GM19468 (cell line): ENCODE measurements around the gene TFEC.

ENCODE experiments used
- ATAC-seq: cut with Tn5 transposase; IDR thresholded peaks from one replicate; pipeline ENCODE4 v1.9.1; 2021; ENCODE audit warnings: mild to moderate bottlenecking, moderate library complexity, moderate number of reproducible peaks; ENCODE audit not compliant: unreplicated experiment; ENCODE audit errors: extremely low read depth

TFEC gene

DNA sequence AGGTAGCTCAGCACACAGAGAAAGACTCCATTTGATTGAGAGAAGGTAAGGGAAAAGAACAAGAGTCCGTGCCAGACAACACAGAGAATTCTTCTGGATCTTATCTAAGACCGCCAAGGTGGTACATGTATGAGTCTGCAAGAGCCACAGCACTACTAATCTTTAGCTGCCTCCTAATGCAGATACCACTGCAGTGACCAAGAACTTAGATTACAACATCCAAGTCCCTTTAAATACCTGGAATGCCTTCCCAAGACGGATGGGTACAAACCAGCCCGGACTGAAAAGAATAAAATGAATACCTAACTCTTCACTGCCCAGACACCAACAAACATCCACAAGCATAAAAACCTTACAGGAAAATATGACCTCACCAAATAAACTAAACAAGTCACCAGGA lies 33.3 kb downstream of the TFEC start:
- ATAC-seq: no peak

DNA sequence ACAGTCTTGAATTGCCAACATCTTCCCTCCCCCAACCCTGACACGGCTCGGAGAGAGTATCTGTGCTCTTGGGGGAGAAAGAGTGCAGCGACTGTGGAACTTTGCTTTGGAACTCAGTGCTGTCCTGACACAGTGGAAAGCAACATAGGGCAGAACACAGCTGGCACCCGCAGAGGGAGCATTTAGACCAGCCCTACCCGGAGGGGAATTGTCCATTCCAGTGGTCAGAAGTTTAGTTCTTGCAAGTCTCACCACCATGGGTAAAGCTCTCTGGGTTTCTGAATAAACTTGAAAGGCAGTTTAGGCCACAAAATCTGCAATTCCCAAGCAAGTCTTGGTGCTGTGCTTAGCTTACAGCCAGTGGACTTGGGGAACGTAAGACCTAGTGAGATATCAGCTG lies 34.9 kb downstream of the TFEC start:
- no peak for ATAC-seq

DNA sequence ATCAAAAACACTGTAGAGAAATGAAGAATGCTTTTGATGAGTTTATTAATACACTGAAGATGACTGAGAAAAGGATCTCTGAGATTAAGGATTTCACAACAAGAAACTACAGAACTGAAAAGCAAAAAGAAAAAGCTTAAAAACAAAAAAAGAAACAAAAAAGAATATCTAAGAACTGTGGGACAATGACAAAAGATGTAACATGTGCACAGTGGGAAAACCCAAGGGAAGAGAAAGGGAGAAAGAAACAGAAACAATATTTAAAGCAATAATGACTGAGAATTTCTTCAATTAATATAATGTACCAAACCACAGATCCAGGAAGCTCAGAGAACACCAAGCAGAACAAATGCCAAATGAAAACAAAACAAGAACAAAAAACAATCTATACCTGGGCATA lies 42.2 kb downstream of the TFEC start:
- no peak for ATAC-seq

DNA sequence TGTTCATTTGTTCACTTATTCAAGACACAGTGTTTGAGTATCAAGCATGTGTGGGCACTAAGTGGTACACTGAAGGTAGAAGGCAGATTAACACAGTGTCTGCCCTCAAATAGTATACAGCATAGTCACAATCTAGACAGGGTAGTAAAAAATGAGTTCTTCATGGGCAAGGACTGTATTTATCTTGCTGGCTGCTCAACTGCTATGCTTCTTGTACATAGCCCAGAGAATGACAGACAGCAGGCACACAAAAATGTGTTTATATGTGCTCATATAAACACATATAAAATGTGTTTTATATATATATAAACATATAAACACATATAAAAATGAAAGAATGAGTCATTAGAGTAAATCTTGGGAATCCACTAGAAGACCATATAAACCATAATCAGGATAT lies 43.1 kb downstream of the TFEC start:
- ATAC-seq: no peak

DNA sequence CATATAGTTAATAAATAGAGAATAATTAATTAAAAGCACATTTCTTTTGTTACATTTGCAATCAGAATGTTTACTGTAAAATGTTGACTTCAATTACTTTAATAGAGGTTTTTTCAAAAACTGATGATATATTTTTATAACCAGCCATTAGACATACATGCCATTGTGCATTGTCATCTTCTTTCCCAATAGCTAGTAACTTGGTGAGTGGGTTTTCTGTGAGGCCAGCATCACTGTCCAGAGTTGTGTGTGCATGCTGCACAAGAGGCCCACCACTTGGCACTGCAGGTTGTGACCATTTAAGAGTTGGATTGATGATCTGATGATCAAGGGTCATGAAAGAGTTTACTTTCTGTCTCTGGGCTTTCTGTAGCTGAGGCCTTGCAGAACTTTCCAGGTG lies 46.5 kb downstream of the TFEC start:
- no peak for ATAC-seq

DNA sequence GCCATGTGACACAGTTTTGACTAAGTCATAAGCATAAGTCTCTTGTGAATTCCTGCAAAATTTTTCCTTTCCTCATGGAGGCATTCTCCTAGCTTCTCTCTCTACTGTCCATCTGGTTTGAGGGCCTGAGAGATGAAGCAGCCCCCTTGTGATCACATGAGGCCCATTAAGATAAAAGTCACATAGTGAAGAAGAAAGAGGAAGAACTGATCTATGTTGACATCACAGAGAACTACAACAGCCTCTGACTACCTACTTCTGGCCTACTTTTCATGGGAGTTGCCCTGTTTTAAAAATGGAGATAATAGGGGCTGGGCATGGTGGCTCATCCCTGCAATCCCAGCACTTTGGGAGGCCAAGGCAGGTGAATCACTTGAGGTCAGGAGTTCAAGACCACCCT lies 50.4 kb downstream of the TFEC start:
- ATAC-seq: no peak

DNA sequence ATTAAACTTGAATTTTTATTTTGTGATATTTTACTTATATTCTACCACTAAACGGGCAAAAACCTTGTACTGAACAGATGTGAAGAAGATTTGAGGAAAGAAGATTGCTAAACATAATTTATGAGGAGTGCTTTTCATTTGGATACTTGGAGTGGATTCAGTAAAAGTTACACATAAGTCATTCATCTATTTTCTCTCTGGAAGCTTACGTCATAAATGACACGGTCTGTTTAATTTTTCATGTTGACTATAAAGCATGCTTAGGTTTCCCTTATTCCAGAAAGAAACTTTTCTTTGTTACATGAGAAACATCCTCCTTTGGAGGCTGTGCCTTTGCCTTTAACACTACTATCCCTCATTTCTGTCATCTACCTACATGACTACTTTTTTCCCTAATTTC lies 53.9 kb downstream of the TFEC start:
- ATAC-seq: no peak

DNA sequence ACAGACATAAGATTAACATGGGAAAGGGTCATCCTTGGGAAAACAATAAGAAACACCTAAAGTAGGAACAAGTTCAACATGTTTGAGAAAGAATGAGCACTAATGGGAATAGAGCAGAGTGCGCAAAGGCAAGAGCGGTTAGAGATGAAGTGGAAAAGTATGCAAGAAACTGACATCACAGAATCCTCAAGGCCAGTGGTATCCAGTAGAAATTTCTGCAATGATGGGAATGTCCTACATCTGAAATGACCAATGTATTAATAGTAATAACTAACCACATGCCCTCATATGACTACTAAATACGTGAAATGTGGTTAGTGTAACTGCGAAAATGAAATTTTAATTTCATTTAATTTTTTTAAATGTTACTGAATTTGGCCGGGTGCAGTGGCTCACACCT lies 54.8 kb downstream of the TFEC start:
- no peak for ATAC-seq

DNA sequence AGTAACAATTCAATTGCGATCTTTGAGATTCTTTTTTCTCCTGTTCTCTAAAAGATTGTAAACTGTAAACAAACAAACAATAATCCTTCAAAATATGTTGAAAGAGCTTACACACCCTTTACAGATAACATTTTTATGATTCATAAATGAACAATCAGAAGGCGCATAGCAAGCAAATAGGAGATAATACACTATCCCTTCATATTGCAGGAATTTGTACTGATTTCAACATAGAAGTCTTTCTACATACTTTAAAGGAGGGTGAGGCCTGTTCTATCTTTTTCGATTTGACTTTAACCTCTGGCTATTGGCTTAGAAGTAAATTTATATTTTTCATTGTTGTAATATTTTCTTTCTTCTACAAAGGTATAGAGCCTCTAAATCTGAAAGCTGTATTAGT lies 57.2 kb downstream of the TFEC start:
- no peak for ATAC-seq

DNA sequence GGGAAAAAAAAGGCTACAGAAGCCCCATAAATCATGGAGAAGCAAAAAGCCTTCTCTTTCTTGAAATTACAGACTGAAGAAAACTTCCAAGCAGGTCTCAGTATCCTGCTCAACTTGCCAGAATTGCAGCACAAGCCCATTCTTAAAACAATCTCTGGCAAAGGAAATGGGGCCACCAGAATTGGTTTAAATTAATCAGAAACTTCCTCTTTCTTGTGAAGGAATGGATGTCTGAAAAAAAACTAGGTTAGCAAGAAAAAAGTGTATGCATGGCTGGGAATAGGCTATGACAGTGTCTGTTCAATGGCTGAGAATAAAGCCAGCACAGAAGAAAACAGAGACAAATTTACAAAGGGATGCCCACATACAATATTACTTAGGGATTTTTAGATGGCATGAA lies 59.1 kb downstream of the TFEC start:
- ATAC-seq: no peak

DNA sequence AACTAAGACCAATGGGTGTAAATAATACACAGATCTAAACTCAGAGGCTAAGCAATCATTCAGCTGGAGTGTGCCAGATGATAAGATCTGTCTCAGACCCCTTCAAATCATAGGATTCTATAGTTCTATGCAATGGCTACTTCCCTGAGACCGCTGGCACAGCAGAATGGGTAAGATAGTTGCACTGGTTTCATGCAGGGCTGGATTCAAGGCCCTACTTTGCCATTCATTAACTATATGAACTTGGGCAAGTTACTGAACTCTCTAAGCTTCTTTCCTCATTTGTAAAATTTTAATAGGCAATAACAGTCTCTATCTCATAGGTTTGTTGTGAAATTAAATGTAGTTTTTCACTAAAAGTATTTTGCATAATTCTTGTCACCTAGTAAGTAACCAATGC lies 62.0 kb downstream of the TFEC start:
- no peak for ATAC-seq

DNA sequence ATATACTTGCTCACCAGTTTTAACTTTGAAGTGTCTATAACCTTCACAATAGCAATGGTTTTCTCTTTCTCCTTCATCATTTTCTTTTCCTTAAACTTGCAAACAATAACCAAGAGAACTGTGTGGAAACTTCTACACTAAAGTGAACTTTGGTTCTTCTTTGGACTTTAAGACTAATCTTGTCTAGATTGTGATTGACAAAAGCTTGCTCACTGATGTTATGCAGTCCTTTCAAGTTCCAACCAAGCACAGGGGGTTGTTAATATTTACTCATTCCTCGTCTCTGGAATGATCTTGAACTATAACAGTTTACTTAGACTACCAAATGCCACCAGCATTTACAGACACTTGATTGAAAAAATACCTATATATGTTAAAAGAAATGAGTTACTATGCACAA lies 62.4 kb downstream of the TFEC start:
- ATAC-seq: no peak

DNA sequence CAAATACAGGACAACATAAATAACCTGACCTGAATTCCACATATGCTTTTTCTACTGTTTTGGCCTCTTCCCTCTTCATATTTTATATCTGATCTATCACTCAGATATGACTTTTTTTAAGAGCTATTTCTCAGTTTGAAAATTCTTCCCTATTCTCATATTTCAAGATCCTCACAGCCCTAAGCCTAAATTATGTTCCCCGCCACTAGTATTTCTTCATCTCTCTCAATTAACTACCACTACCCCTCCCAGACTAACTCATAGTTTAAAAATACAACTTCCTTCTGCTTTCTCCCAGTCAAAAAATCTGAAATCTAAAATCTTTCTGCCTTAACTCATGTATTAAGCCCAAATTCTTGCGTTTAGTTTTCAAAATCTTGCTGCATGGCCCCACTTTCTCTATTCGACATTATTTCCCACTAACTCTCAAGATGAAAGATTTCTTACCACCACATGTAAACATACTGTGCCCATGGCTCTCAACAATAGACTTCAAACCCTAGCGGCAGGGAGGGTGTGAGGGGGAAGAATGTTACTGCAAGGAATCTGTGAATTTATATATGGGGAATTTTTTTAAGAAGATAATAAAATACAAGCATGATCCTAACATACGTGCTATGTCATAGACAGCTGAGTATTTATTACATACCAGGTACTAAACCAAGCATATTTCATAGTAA lies 64.6 kb downstream of the TFEC start:
- ATAC-seq: no peak

DNA sequence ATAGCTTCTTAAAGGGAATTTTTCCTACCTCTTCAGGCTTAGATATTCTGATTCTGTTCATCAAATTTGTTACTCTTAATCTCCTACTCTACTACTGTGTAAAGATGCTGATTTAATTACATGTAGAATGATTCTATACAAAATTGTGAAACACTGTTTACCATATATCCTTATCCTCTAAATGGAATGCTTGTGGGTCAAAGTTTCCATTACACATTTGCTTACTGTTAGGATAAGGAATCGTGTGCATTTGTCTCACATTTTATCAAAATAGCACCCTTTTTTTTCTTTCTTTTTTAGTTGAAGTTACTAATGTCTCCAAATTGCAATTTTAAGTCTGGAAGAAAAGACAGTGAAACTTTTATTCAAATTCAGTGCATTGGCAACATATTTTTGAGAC lies 65.3 kb downstream of the TFEC start:
- no peak for ATAC-seq

DNA sequence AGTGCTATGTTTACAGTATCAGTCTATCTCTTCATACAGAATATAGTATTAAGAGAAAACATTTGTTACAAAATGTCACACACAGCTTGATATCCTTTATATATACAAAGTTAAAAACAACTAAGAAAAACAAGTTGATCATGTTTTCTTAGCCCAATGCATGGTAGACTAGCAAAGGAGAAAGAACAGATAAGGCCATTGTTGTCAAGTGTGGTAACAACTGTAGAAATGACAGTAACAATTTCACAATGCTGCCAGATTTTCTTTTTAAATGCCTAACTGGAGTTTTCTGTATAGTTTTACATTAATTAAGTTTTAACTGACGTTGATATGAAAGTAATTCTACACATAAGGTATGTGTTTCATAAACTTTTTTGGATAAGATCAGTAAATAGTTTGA lies 65.8 kb downstream of the TFEC start:
- no peak for ATAC-seq

DNA sequence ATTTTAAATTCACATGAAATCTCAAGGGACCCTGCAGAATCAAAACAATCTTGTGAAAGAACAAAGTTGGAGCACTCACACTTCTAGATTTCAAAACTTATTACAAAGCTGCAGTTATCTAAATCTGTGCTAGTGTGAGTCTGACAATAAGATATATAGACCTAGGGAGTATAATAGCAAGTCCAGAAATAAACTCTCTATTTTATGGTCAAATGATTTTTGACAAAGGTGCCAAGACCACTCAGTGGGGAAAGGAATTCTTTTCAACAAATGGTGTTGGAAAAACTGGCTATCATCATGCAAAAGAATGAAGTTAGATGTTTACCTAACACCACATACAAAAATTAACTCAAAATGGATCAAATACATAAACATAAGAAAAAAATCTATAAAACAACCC lies 68.2 kb downstream of the TFEC start:
- ATAC-seq: no peak

DNA sequence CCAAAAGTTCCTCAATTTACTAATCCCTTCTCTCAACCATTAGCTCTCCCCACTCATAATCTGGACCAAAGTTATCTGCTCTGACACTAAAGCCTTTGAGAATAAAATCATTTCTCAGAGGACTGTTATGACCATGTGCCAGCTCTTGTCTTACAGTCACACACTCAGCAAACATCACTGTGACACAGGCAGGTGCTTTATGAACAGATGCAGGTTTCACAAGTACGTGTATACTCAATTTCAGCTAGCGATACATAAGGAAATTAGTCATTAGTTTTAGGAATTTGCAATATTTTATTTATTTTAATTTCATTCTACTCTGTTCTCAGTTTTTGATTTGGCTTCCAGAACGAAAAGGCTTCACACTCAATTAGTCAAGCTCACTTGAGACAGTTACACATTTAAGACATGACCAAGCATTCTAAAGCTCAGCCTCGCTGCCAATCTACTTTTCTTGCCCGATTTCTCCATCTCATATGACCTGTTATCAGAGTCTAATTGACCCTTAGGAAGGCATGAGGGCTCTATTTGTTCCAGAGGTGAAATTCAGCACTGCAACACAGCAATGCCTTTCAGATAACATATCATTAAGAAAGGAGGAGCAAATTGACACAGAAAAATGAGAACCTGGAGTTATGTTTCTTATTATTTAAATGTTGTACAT lies 76.8 kb downstream of the TFEC start:
- ATAC-seq: no peak

DNA sequence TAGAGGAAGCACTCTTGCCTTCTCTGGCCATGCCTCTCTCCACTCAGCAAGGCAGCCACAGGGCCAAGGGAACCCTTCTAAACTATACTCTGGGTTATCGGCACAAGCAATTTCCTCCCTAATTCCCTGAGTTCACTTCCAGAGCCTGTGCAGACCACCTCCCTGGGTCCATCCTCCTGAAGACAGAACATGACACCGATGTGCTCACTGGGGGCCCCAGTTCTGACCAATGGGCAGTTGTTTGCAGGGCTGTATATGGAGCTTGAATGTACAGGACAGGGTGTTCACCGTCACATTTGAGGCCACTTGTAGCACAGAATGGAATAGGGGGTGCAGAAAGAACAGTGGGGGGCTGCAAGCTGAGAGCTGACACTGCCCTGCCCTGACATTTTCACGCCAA lies 77.7 kb downstream of the TFEC start:
- ATAC-seq: no peak

DNA sequence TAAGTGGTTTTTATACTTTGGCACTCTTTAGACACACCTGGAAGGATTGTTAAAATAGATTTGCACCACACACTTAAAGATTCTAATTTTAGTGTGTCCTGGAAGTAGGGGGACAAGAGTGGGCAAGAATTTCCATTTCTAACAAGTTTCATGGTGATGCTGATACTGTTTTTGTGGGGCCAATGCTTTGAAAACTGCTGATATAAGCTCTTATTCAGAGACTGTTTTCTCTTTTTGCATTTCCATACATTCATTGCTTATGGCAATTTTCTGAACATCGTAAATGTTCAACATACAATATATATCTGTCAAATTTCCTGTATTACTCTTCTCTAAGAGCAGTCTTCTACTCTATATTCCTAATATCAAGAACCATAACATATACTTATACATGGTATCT lies 79.0 kb downstream of the TFEC start:
- ATAC-seq: no peak

DNA sequence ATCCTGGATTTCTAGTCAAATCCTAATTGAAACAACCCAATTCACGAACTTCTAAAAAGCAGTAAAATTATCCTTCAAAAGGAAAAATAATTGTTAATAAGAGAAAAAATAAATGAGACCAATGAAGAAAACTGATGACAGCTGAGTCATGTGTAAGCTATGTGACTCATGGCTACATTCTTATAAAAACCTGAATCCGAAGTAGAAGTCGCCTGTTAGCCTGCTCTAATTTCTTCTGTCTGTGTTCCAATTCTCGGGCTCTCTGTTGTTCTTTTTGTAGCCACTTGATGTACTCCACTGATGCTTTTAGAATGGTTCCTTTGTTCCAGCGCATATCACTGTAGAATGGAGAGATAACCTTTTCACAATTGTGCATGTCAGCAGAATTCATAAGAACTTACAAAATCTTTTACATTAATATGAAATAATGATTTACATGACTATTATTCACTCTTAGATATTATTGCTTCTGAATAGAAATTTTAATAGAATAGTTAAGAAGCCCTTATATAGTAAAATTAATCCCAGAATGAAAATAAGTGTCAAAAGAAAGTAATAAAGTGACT lies 88.8 kb downstream of the TFEC start:
- no peak for ATAC-seq

DNA sequence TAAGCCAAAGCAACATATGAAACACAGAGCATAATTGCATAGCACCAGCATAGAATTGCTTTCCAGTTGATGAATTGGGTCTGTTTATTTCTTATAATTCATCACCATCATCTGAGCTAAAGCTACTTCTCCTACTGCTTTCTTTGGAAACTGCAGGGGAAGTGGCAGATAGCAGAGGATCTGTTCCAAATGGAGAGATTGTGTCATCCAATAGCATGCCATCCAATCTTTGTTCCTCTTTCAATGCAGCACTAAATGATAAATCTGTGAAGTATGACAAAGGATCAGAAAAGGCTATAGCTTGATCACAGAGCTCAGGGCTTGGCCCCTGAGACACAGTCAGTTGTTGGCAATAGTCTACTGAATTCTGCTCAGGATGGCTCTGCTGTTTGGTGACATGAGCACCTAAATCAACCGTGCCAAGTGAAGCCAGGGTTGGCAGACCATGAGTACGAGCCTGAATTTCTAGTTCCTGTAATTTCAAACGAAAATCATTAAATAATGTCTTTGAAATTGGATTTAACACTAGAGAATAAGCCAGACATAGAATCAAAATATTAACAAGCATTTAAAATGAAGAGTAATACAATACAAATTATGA lies 90.0 kb downstream of the TFEC start:
- no peak for ATAC-seq

DNA sequence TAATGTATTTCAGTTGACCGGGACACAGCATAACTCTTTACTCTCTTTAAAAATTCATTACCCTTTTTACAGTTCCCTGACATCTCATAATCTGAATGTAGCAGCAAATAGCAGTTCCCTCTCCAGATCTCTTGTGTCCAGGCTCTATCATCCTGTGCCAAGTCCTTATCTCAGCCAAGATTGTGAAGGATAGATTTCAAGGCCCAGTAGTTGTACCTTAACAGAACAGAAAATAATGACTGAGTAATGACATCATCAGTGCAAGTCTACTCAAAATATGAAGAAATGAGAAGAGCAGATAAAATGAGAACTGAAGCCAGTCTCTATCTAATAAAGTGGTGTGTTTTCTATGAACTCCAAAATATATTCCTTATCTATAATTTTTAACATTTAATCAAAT lies 92.6 kb downstream of the TFEC start:
- no peak for ATAC-seq
